Naive thymus-derived CD4-positive, alpha-beta T cell (primary cell): ENCODE data around the gene PLD1. TPM values are rescaled to one million over a fixed set of nuclear protein-coding genes. Genes with fewer than 3 reads are reported as not detected.

Source experiments
- ATAC-seq: fragments of 150-1000 bp; cut with Tn5 transposase; 2 replicates; pipeline ENCODE4 v1.10.0; 2021; ENCODE audit warnings: mild to moderate bottlenecking, moderate library complexity
- CTCF ChIA-PET: fragments of 350-600 bp; sonication (Branson Sonifier 250); formaldehyde crosslinking; loops from one replicate; lab custom pipeline; 2021; ENCODE audit warnings: antibody characterized with exemption; lab: Charles Lee
- POLR2A ChIA-PET: fragments of 350-600 bp; sonication (Branson Sonifier 250); formaldehyde crosslinking; loops from one replicate; lab custom pipeline; 2021; ENCODE audit warnings: antibody characterized with exemption, inconsistent platforms; lab: Charles Lee
- DNase-seq, 9 donors: peaks; one replicate each; pipeline versions ENCODE4 v3.0.0 to v3.0.0-alpha.2; 2020 to 2022; ENCODE audit warnings: mixed read lengths in 1 of 9
- H3K27ac ChIP-seq: one replicate; pipeline ENCODE4 v1.7.0; 2013; ENCODE audit warnings: mild to moderate bottlenecking, low read depth, low read length, moderate library complexity
- H3K27me3 ChIP-seq, 2 donors: one replicate each; pipeline ENCODE4 v1.7.0; 2013; ENCODE audit warnings: low read length in 2 of 2, mild to moderate bottlenecking in 2 of 2, moderate library complexity in 2 of 2; ENCODE audit not compliant: control insufficient read depth in 2 of 2, insufficient read depth in 2 of 2
- H3K36me3 ChIP-seq, 3 experiments: 1 replicate in 2 of 3; 2 replicates in 1 of 3; pipeline ENCODE4 v1.7.0; 2013; ENCODE audit warnings: low read length in 3 of 3, mild to moderate bottlenecking in 3 of 3, moderate library complexity in 1 of 3; ENCODE audit not compliant: insufficient read depth in 3 of 3, control insufficient read depth in 2 of 3
- H3K4me1 ChIP-seq, 2 donors: one replicate each; pipeline ENCODE4 v1.7.0; 2013; ENCODE audit warnings: low read length in 2 of 2, mild to moderate bottlenecking in 2 of 2, moderate library complexity in 1 of 2; ENCODE audit not compliant: control insufficient read depth in 2 of 2, insufficient read depth in 2 of 2
- H3K4me3 ChIP-seq: 2 replicates; pipeline ENCODE4 v1.7.0; 2013; ENCODE audit warnings: mild to moderate bottlenecking, low read length
- H3K9me3 ChIP-seq, 3 experiments: 1 replicate in 2 of 3; 2 replicates in 1 of 3; pipeline ENCODE4 v1.7.0; 2013; ENCODE audit warnings: low read length in 3 of 3; ENCODE audit not compliant: control insufficient read depth in 2 of 3
- H3K27ac Mint-ChIP-seq, 9 donors: one replicate each; pipeline ENCODE4 v1.8.0; 2020 to 2022; ENCODE audit warnings: mixed read lengths in 9 of 9, mild to moderate bottlenecking in 8 of 9, moderate library complexity in 5 of 9, inconsistent platforms in 2 of 9
- H3K27me3 Mint-ChIP-seq, 5 donors: one replicate each; pipeline ENCODE4 v1.8.0; 2021 to 2022; ENCODE audit warnings: mixed read lengths in 5 of 5, mild to moderate bottlenecking in 1 of 5
- H3K36me3 Mint-ChIP-seq, 5 donors: one replicate each; pipeline ENCODE4 v1.8.0; 2020 to 2022; ENCODE audit warnings: mixed read lengths in 5 of 5, mild to moderate bottlenecking in 3 of 5, inconsistent platforms in 1 of 5
- H3K4me1 Mint-ChIP-seq, 7 donors: one replicate each; pipeline ENCODE4 v1.8.0; 2020 to 2022; ENCODE audit warnings: mixed read lengths in 7 of 7, mild to moderate bottlenecking in 3 of 7, inconsistent platforms in 1 of 7
- H3K4me3 Mint-ChIP-seq, 10 donors: one replicate each; pipeline ENCODE4 v1.8.0; 2020 to 2022; ENCODE audit warnings: mild to moderate bottlenecking in 10 of 10, mixed read lengths in 10 of 10, moderate library complexity in 6 of 10, inconsistent platforms in 2 of 10
- H3K9me3 Mint-ChIP-seq, 11 donors: one replicate each; pipeline ENCODE4 v1.8.0; 2020 to 2022; ENCODE audit warnings: mixed read lengths in 11 of 11, mild to moderate bottlenecking in 4 of 11, inconsistent platforms in 1 of 11, moderate library complexity in 1 of 11
- intact Hi-C, 2 donors: fragments of 100-400 bp; cut with micrococcal nuclease; formaldehyde crosslinking; loops; one replicate each; pipeline ENCODE4 v1.15.1; 2023
- polyA plus RNA-seq, 2 donors: library from polyadenylated mRNA; unstranded; fragments of 300-500 nt; fragmentation: Illumina TruSeq; gene quantifications; one replicate each; pipeline ENCODE4 v1.2.3, GENCODE V29; 2021
- total RNA-seq, 6 experiments: library from RNA in 5 of 6; stranded (reverse) in 5 of 6; gene quantifications; 1 replicate in 5 of 6; 2 replicates in 1 of 6; pipeline ENCODE4 v1.2.3 and lab custom pipeline; 2021 to 2026

PLD1 gene
- total and polyA plus RNA-seq, 7 experiments from 2014 or later = 0.36 to 12.9 (median 1.4) TPM; not detected in 2

- no peak overlapping the region for H3K27ac Mint-ChIP-seq
- intact Hi-C loops = no loop called here
- ChIA-PET CTCF (no interaction called here), POLR2A (no interaction called here)
- no peaks in the 10 kb centered on the region for H3K4me1 ChIP-seq
- ATAC-seq (no peak), DNase-seq (no peak)
- H3K36me3 ChIP-seq = no peaks in the 10 kb centered on the region
- peaks cover 0 to 4% (median 0%) of the 10 kb centered on the region in 5 donors for H3K27me3 Mint-ChIP-seq
- H3K27me3 ChIP-seq = no peaks in the 10 kb centered on the region
- H3K4me1 Mint-ChIP-seq = peaks cover 0 to 5% (median 0%) of the 10 kb centered on the region in 7 donors
- H3K9me3 ChIP-seq = no peaks in the 10 kb centered on the region
- no peak overlapping the region for H3K27ac ChIP-seq
- H3K9me3 Mint-ChIP-seq = peaks cover 0 to 5% (median 3%) of the 10 kb centered on the region in 11 donors
- H3K4me3 ChIP-seq = no peak overlapping the region
- no peaks in the 10 kb centered on the region for H3K36me3 Mint-ChIP-seq
- no peak overlapping the region for H3K4me3 Mint-ChIP-seq
These were observed 99.9 kb downstream of the PLD1 start for GRCh38 chr3:171710359-171710758.

DNA sequence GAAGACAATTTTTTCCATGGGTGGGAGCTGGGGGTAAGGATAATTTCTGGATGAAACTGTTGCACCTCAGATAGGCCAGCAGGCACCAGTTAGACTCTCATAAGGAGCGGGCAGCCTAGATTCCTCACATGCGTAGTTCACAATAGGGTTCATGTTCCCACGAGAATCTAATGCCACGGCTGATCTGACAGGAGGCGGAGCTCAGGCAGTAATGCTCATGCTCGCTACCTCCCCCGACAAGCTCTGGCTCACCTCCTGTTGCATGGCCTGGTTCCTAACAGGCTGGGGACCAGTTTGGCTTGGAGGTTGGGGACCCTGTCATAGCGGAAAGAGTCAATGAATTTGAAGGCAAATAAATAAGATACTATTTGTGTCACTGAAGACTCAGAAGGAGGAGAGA is 105.5 kb downstream of the PLD1 start:
- DNase-seq = no peak
- CTCF ChIA-PET = interaction anchor here (0.7 kb wide), 1 partner anchor 81 kb away, joined by 5 read pairs; no protein-coding TSS in a partner anchor
- H3K4me1 Mint-ChIP-seq = peaks cover 0 to 2% (median 0%) of the 10 kb centered on the region in 7 donors

GRCh38 chr3:171704002-171704401 is 106.3 kb downstream of the PLD1 start:
- DNase-seq (peak in 3 of 9 donors; percentile 4 to 5 (median 4)), ATAC-seq (peak; percentile 58)
- peaks cover 0 to 2% (median 0%) of the 10 kb centered on the region in 7 donors for H3K4me1 Mint-ChIP-seq
- Histone ChIP-seq H3K36me3 (no peaks in the 10 kb centered on the region), H3K4me3 (no peak overlapping the region), H3K27ac (no peak overlapping the region), H3K27me3 (no peaks in the 10 kb centered on the region), H3K9me3 (no peaks in the 10 kb centered on the region), H3K4me1 (no peaks in the 10 kb centered on the region)
- H3K36me3 Mint-ChIP-seq = no peaks in the 10 kb centered on the region
- H3K4me3 Mint-ChIP-seq = no peak overlapping the region
- peaks cover 0 to 13% (median 4%) of the 10 kb centered on the region in 11 donors for H3K9me3 Mint-ChIP-seq
- POLR2A ChIA-PET = no interaction called here
- no peak overlapping the region for H3K27ac Mint-ChIP-seq
- intact Hi-C loops = loop anchor here (1.0 to 2.0 kb wide), 2 partner anchors 637 kb away; no protein-coding TSS in a partner anchor
- CTCF ChIA-PET = no interaction called here
- H3K27me3 Mint-ChIP-seq = peaks cover 12 to 23% (median 19%) of the 10 kb centered on the region in 5 donors

More for the DNA sequence above, 105.5 kb downstream of the PLD1 start:
- no peaks in the 10 kb centered on the region for H3K36me3 Mint-ChIP-seq
- H3K9me3 Mint-ChIP-seq = peaks cover 0 to 13% (median 4%) of the 10 kb centered on the region in 11 donors
- H3K9me3 ChIP-seq = no peaks in the 10 kb centered on the region
- peaks cover 7 to 18% (median 15%) of the 10 kb centered on the region in 5 donors for H3K27me3 Mint-ChIP-seq
- no peak for ATAC-seq
- H3K4me1 ChIP-seq = no peaks in the 10 kb centered on the region
- H3K27ac Mint-ChIP-seq = no peak overlapping the region
- no peak overlapping the region for H3K4me3 ChIP-seq
- no peaks in the 10 kb centered on the region for H3K36me3 ChIP-seq
- H3K4me3 Mint-ChIP-seq = no peak overlapping the region
- H3K27ac ChIP-seq = no peak overlapping the region
- H3K27me3 ChIP-seq = no peaks in the 10 kb centered on the region
- POLR2A ChIA-PET = interaction anchor here (0.7 kb wide), 1 partner anchor 1825 kb away, joined by 3 read pairs; no protein-coding TSS in a partner anchor
- intact Hi-C loops = loop anchor here (1.0 to 2.0 kb wide), 2 partner anchors 636 kb away; no protein-coding TSS in a partner anchor

GRCh38 chr3:171703144-171703543 is 107.1 kb downstream of the PLD1 start:
- CTCF ChIA-PET = no interaction called here

DNA sequence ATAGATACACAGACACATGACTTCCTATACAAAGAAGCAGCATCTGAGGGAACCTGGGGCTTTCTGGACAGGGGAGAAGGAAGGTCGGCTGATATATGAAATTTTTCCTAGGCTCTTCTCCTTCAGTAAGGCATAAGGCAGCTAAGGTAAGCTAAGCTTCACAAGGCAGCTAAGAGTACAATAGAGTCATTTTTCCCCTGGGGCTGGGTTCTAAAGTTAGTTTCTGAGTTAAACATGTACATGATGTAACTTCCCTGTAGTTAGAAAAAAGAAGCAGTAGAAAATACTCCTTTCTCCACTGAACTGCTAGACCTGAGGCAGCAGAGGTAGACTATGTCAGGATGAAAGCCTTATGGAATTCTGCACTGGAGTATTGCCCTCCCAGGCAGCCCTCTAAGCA is 109.6 kb downstream of the PLD1 start:
- Histone ChIP-seq H3K4me1 (no peaks in the 10 kb centered on the region), H3K27me3 (no peaks in the 10 kb centered on the region), H3K4me3 (no peak overlapping the region), H3K27ac (no peak overlapping the region), H3K9me3 (no peaks in the 10 kb centered on the region), H3K36me3 (no peaks in the 10 kb centered on the region)
- no peak for ATAC-seq
- Mint-ChIP-seq H3K4me3 (no peak overlapping the region), H3K27me3 (peaks cover 24 to 39% (median 33%) of the 10 kb centered on the region in 5 donors), H3K4me1 (no peaks in the 10 kb centered on the region), H3K27ac (no peak overlapping the region), H3K9me3 (peaks cover 0 to 13% (median 4%) of the 10 kb centered on the region in 11 donors), H3K36me3 (peaks cover 0 to 3% (median 0%) of the 10 kb centered on the region in 5 donors)
- intact Hi-C loops = no loop called here
- no peak for DNase-seq
- ChIA-PET POLR2A (interaction anchor here (0.7 kb wide), 1 partner anchor 20 kb away, joined by 3 read pairs; no protein-coding TSS in a partner anchor), CTCF (no interaction called here)

More at GRCh38 chr3:171703144-171703543, 107.1 kb downstream of the PLD1 start:
- ATAC-seq (no peak), DNase-seq (no peak)
- H3K27ac Mint-ChIP-seq = no peak overlapping the region
- H3K27me3 ChIP-seq = no peaks in the 10 kb centered on the region
- peaks cover 0 to 13% (median 4%) of the 10 kb centered on the region in 11 donors for H3K9me3 Mint-ChIP-seq
- no peak overlapping the region for H3K4me3 ChIP-seq
- H3K36me3 Mint-ChIP-seq = peaks cover 0 to 3% (median 0%) of the 10 kb centered on the region in 5 donors
- H3K4me1 Mint-ChIP-seq = peaks cover 0 to 2% (median 0%) of the 10 kb centered on the region in 7 donors
- POLR2A ChIA-PET = interaction anchor here (0.6 kb wide), 1 partner anchor 951 kb away, joined by 3 read pairs; no protein-coding TSS in a partner anchor
- intact Hi-C loops = no loop called here
- no peaks in the 10 kb centered on the region for H3K4me1 ChIP-seq
- no peaks in the 10 kb centered on the region for H3K9me3 ChIP-seq
- H3K4me3 Mint-ChIP-seq = no peak overlapping the region
- H3K27me3 Mint-ChIP-seq = peaks cover 16 to 25% (median 22%) of the 10 kb centered on the region in 5 donors
- no peaks in the 10 kb centered on the region for H3K36me3 ChIP-seq
- no peak overlapping the region for H3K27ac ChIP-seq

DNA sequence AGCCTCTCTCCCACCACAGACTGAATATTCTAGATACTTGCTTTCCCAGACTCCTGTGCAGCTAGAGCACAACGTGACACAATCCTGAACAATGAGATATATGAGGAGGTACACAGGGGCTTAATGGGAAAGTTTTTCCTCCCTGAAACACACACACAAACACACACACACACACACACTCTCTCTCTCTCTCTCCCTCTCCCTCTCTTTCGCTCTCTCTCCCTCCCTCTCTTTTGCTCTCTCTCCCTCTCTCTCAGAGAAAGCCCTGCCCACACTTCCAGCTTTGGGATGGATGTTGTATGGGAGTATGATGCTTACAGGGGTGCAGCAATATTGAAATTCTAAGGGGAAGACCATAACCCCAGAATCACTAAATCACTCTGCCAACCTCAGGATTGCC is 110.1 kb downstream of the PLD1 start:
- H3K4me3 Mint-ChIP-seq = no peak overlapping the region
- no peak overlapping the region for H3K27ac ChIP-seq
- POLR2A ChIA-PET = no interaction called here

More for the DNA sequence above, 110.1 kb downstream of the PLD1 start:
- no peaks in the 10 kb centered on the region for H3K4me1 Mint-ChIP-seq
- no peaks in the 10 kb centered on the region for H3K36me3 ChIP-seq
- no peaks in the 10 kb centered on the region for H3K9me3 ChIP-seq
- DNase-seq (no peak), ATAC-seq (no peak)
- no peaks in the 10 kb centered on the region for H3K27me3 ChIP-seq
- H3K27me3 Mint-ChIP-seq = peaks cover 23 to 39% (median 34%) of the 10 kb centered on the region in 5 donors
- no peaks in the 10 kb centered on the region for H3K4me1 ChIP-seq
- no peak overlapping the region for H3K4me3 ChIP-seq
- peaks cover 0 to 3% (median 0%) of the 10 kb centered on the region in 5 donors for H3K36me3 Mint-ChIP-seq
- intact Hi-C loops = no loop called here
- H3K9me3 Mint-ChIP-seq = peaks cover 0 to 13% (median 4%) of the 10 kb centered on the region in 11 donors
- CTCF ChIA-PET = no interaction called here
- no peak overlapping the region for H3K27ac Mint-ChIP-seq
